Gastrocnemius medialis (tissue), 4 donors: ENCODE measurements around the gene TAF6.
A peak's percentile ranks its signal among the peaks of the same experiment; 100 is the strongest.

Source experiments
- CTCF ChIP-seq, 5 experiments: fragments of 450-650 bp in 3 of 5; fragments of 200-600 bp in 2 of 5; sonication (generic) in 2 of 5; IDR thresholded peaks in 4 of 5; conservative IDR thresholded peaks in 1 of 5; 1 replicate in 4 of 5; 2 replicates in 1 of 5; pipeline ENCODE4 v1.5.1; 2016 to 2019; ENCODE audit warnings: antibody characterized with exemption in 5 of 5, mild to moderate bottlenecking in 3 of 5, moderate library complexity in 3 of 5
- POLR2A ChIP-seq, 2 donors: fragments of 450-650 bp; IDR thresholded peaks; one replicate each; pipeline ENCODE4 v1.6.1; 2017; ENCODE audit warnings: antibody characterized with exemption in 2 of 2, mild to moderate bottlenecking in 2 of 2, moderate library complexity in 2 of 2

- TF ChIP-seq CTCF (IDR thresholded peaks at IDR 0.05 in 4 of 5, conservative IDR thresholded peaks at IDR 0.05 in 1 of 5) (peak in 1 of 5 experiments; percentile 17), POLR2A (IDR thresholded peaks at IDR 0.05) (peak; percentile 39 to 48)
Observed at GRCh38 chr7:100119072-100119969, at the start of gene TAF6, which contains the start of gene CNPY4.
